SK-N-SH (cell line): Measurements from ENCODE around the gene HYAL1. TPM values are rescaled to one million over a fixed set of nuclear protein-coding genes. Genes with fewer than 3 reads are reported as not detected.

Source experiments
- CTCF ChIA-PET: fragments of 300-600, 350-600 bp; formaldehyde crosslinking; extraction: SDS; loops from one replicate; lab custom pipeline; 2021; lab: Yijun Ruan, JAX
- POLR2A ChIA-PET: fragments of 350-600 bp; sonication (Branson Sonifier 250); formaldehyde crosslinking; extraction: SDS; loops from one replicate; lab custom pipeline; 2020; ENCODE audit warnings: antibody characterized with exemption, inconsistent platforms; lab: Yijun Ruan, JAX
- DNase-seq: peaks from one replicate; pipeline ENCODE4 v3.0.0; 2012
- H2AFZ ChIP-seq: fragments of 200-600 bp; sonication (generic); 2 replicates; pipeline ENCODE4 v1.8.1; 2016; ENCODE audit warnings: antibody characterized with exemption, mild to moderate bottlenecking, low read depth
- H3F3A ChIP-seq: fragments of 200-600 bp; sonication (generic); replicated peaks from 2 replicates; pipeline ENCODE3; 2016; ENCODE audit warnings: antibody characterized with exemption, mild to moderate bottlenecking; ENCODE audit not compliant: insufficient read depth
- H3K27ac ChIP-seq, 2 experiments: fragments of 200-500 bp in 1 of 2; fragments of 200-600 bp in 1 of 2; sonication (Bioruptor generic) in 1 of 2; sonication (generic), shearing (Covaris generic) in 1 of 2; 2 replicates each; pipeline versions ENCODE4 v1.5.1 to v1.6.1; 2014 to 2016; ENCODE audit warnings: low read depth in 2 of 2, inconsistent platforms in 1 of 2, low read length in 1 of 2, mild to moderate bottlenecking in 1 of 2, mixed read lengths in 1 of 2
- H3K27me3 ChIP-seq: fragments of 200-600 bp; sonication (generic), shearing (Covaris generic); 2 replicates; pipeline ENCODE4 v1.6.1; 2016; ENCODE audit warnings: mixed run types; ENCODE audit not compliant: insufficient read depth
- H3K36me3 ChIP-seq, 2 experiments: fragments of 200-500 bp in 1 of 2; fragments of 200-600 bp in 1 of 2; sonication (Bioruptor generic) in 1 of 2; sonication (generic) in 1 of 2; replicated peaks in 1 of 2; 2 replicates each; pipeline versions ENCODE3 to v1.5.1; 2014 to 2016; ENCODE audit warnings: low read length in 1 of 2, mild to moderate bottlenecking in 1 of 2; ENCODE audit not compliant: insufficient read depth in 2 of 2, control insufficient read depth in 1 of 2
- H3K4me1 ChIP-seq, 2 experiments: fragments of 200-500 bp in 1 of 2; fragments of 200-600 bp in 1 of 2; sonication (Bioruptor generic) in 1 of 2; sonication (generic), shearing (Covaris generic) in 1 of 2; 2 replicates each; pipeline versions ENCODE4 v1.5.1 to v1.6.1; 2014 to 2016; ENCODE audit warnings: low read depth in 1 of 2, low read length in 1 of 2, mixed run types in 1 of 2; ENCODE audit not compliant: insufficient read depth in 2 of 2, control insufficient read depth in 1 of 2
- H3K4me2 ChIP-seq: fragments of 200-600 bp; sonication (generic), shearing (Covaris generic); 2 replicates; pipeline ENCODE4 v1.6.1; 2017; ENCODE audit warnings: mixed run types
- H3K4me3 ChIP-seq, 2 experiments: fragments of 200-500 bp in 1 of 2; fragments of 200-600 bp in 1 of 2; sonication (Bioruptor generic) in 1 of 2; sonication (generic), shearing (Covaris generic) in 1 of 2; 2 replicates each; pipeline versions ENCODE4 v1.5.1 to v1.8.1; 2014 to 2016; ENCODE audit warnings: low read depth in 2 of 2, inconsistent platforms in 1 of 2, low read length in 1 of 2, mild to moderate bottlenecking in 1 of 2, mixed read lengths in 1 of 2, moderate library complexity in 1 of 2
- H3K79me2 ChIP-seq: fragments of 200-600 bp; sonication (generic); 2 replicates; pipeline ENCODE4 v1.8.1; 2017; ENCODE audit warnings: mild to moderate bottlenecking; ENCODE audit not compliant: insufficient read depth
- H3K9ac ChIP-seq: fragments of 200-600 bp; sonication (generic); 2 replicates; pipeline ENCODE4 v1.6.1; 2017; ENCODE audit warnings: mixed run types
- H3K9me2 ChIP-seq: fragments of 200-600 bp; sonication (generic); 2 replicates; pipeline ENCODE4 v1.6.1; 2017; ENCODE audit warnings: mixed run types
- H3K9me3 ChIP-seq: fragments of 200-600 bp; sonication (generic); 2 replicates; pipeline ENCODE4 v1.6.1; 2017; ENCODE audit warnings: mixed run types, mild to moderate bottlenecking, moderate library complexity
- H4K20me1 ChIP-seq: fragments of 200-600 bp; sonication (generic); 2 replicates; pipeline ENCODE4 v1.6.1; 2017; ENCODE audit warnings: mild to moderate bottlenecking, mixed run types; ENCODE audit not compliant: insufficient read depth
- CHD2 ChIP-seq: fragments of 150-350 bp; IDR thresholded peaks from 2 replicates; pipeline ENCODE4 v1.6.1; 2018; ENCODE audit warnings: low read length; ENCODE audit not compliant: partially characterized antibody
- EZH2phosphoT487 ChIP-seq: fragments of 200-600 bp; sonication (generic); IDR thresholded peaks from 2 replicates; pipeline ENCODE4 v1.6.1; 2017; ENCODE audit warnings: low read depth, mixed run types, mild to moderate bottlenecking, antibody characterized with exemption, moderate library complexity, borderline replicate concordance
- FOSL2 ChIP-seq: IDR thresholded peaks from 2 replicates; pipeline ENCODE4 v1.4.0; 2012; ENCODE audit warnings: low read depth, mild to moderate bottlenecking, moderate library complexity, borderline replicate concordance
- FOXJ3 ChIP-seq: sonication (generic); formaldehyde crosslinking; IDR thresholded peaks from 2 replicates; pipeline ENCODE4 v1.5.1; 2020; ENCODE audit warnings: mild to moderate bottlenecking, missing genetic modification reagents
- GABPA ChIP-seq: IDR thresholded peaks from 2 replicates; pipeline ENCODE4 v1.4.0; 2012; ENCODE audit warnings: low read depth, mild to moderate bottlenecking
- GATA2 ChIP-seq: sonication (generic); formaldehyde crosslinking; IDR thresholded peaks from 2 replicates; pipeline ENCODE4 v1.5.0; 2020; ENCODE audit warnings: mild to moderate bottlenecking, missing genetic modification reagents
- IRF3 ChIP-seq: fragments of 150-350 bp; IDR thresholded peaks from 2 replicates; pipeline ENCODE4 v1.6.1; 2016; ENCODE audit warnings: mild to moderate bottlenecking, low read depth, low read length
- JUND ChIP-seq: IDR thresholded peaks from 2 replicates; pipeline ENCODE4 v1.4.0; 2012
- MXI1 ChIP-seq: IDR thresholded peaks from 2 replicates; pipeline ENCODE4 v1.6.1; 2012; ENCODE audit warnings: mild to moderate bottlenecking, low read depth, low read length, improper control_type of control experiment
- NRF1 ChIP-seq: IDR thresholded peaks from 2 replicates; pipeline ENCODE4 v1.6.1; 2012; ENCODE audit warnings: low read depth, mild to moderate bottlenecking, low read length
- RCOR1 ChIP-seq: fragments of 150-350 bp; IDR thresholded peaks from 2 replicates; pipeline ENCODE4 v1.6.1; 2017; ENCODE audit warnings: antibody characterized with exemption, low read length
- RFX5 ChIP-seq: IDR thresholded peaks from 2 replicates; pipeline ENCODE4 v1.6.1; 2012; ENCODE audit warnings: mild to moderate bottlenecking, improper control_type of control experiment, low read length
- SIN3A ChIP-seq: IDR thresholded peaks from 2 replicates; pipeline ENCODE4 v1.6.1; 2012; ENCODE audit warnings: low read depth, mild to moderate bottlenecking, low read length, moderate library complexity, borderline replicate concordance
- SMC3 ChIP-seq: IDR thresholded peaks from 2 replicates; pipeline ENCODE4 v1.6.1; 2012; ENCODE audit warnings: low read depth, low read length, improper control_type of control experiment
- TAF1 ChIP-seq: IDR thresholded peaks from 2 replicates; pipeline ENCODE4 v1.6.1; 2012; ENCODE audit warnings: low read depth, mild to moderate bottlenecking, low read length, moderate library complexity, borderline replicate concordance
- TCF12 ChIP-seq: IDR thresholded peaks from 2 replicates; pipeline ENCODE4 v1.4.0; 2012
- TEAD4 ChIP-seq: IDR thresholded peaks from 2 replicates; pipeline ENCODE4 v1.4.0; 2012; ENCODE audit warnings: mild to moderate bottlenecking, borderline replicate concordance; ENCODE audit not compliant: insufficient read depth
- USF1 ChIP-seq: IDR thresholded peaks from 2 replicates; pipeline ENCODE4 v1.4.0; 2012; ENCODE audit warnings: low read depth, borderline replicate concordance
- USF2 ChIP-seq: fragments of 150-350 bp; IDR thresholded peaks from 2 replicates; pipeline ENCODE4 v1.6.1; 2017; ENCODE audit warnings: antibody characterized with exemption, low read length, low read depth, borderline replicate concordance
- WGBS: methylation state at CpG from one replicate; pipeline ENCODE4 v1.1.6; 2017; ENCODE audit warnings: low lambda C conversion rate; 5-methylcytosine and 5-hydroxymethylcytosine counted together
- polyA plus RNA-seq, 3 experiments: library from polyadenylated mRNA; depleted of rRNA; stranded (reverse); fragments of >200 nt; gene quantifications; 2 replicates each; pipeline ENCODE4 v1.2.3, GENCODE V29; 2012

Gene HYAL1
- polyA plus RNA-seq, 1 of the 3 experiments (the other 2 are of a cell fraction) = 0.30 TPM

GRCh38 chr3:50334339-50335075 is 31.1 kb upstream of the HYAL1 start:
- ChIA-PET POLR2A (interaction anchor here (1.7 kb wide), 1 partner anchor 13 kb away, joined by 3 read pairs; the partner anchor contains the start of gene HYAL2), CTCF (interaction anchor here (1.4 to 6.8 kb wide), 3 partner anchors 12 to 281 kb away, joined by 3 to 60 read pairs (median 40); partner anchors contain the start of genes CYB561D2, HYAL2 and NPRL2)
- H3K9ac ChIP-seq = peak overlapping the region; percentile 13; the same call in 1 of the 2 replicates
- H3K4me1 ChIP-seq = peaks cover 10 to 33% of the 10 kb centered on the region in 2 experiments
- peaks cover 10 to 27% of the 10 kb centered on the region in 2 experiments for H3K36me3 ChIP-seq
- H3K9me2 ChIP-seq = no peaks in the 10 kb centered on the region
- DNase-seq = no peak
- H3K79me2 ChIP-seq = peaks cover 76% of the 10 kb centered on the region
- H3K27me3 ChIP-seq = no peaks in the 10 kb centered on the region
- H3K9me3 ChIP-seq = no peaks in the 10 kb centered on the region
- peaks cover 10% of the 10 kb centered on the region; the same call in 1 of the 2 replicates for H4K20me1 ChIP-seq
- H3K4me2 ChIP-seq = peak overlapping the region; percentile 61
- WGBS = 79% methylated on average over 5 of the region's 5 CpGs
- H3K4me3 ChIP-seq = peak overlapping the region in 1 of 2 experiments; percentile 24; a peak in 1 of 4 replicates
- peaks cover 19% of the 10 kb centered on the region for H3F3A ChIP-seq
- TF ChIP-seq USF2 = no peak
- no peak for TF ChIP-seq RCOR1
- no peak for TF ChIP-seq TAF1
- no peak for TF ChIP-seq FOSL2
- no peak for TF ChIP-seq GATA2 (CRISPR knock-in tag)
- TF ChIP-seq JUND = no peak
- no peak for TF ChIP-seq TCF12
- no peak for TF ChIP-seq USF1
- TF ChIP-seq TEAD4 = no peak
- TF ChIP-seq SIN3A = no peak
- no peak for TF ChIP-seq IRF3
- H2AFZ ChIP-seq = no peak overlapping the region
- H3K27ac ChIP-seq = peak overlapping the region in 1 of 2 experiments; percentile 11; a peak in 1 of 4 replicates

- no peaks in the 10 kb centered on the region for H3K9me3 ChIP-seq
- H3F3A ChIP-seq = peaks cover 25% of the 10 kb centered on the region
- H3K9ac ChIP-seq = peak overlapping the region; percentile 13; the same call in 1 of the 2 replicates
- 96% methylated on average over 10 of the region's 12 CpGs for WGBS
- peaks cover 10 to 27% of the 10 kb centered on the region in 2 experiments for H3K36me3 ChIP-seq
- DNase-seq = no peak
- H3K27me3 ChIP-seq = no peaks in the 10 kb centered on the region
- H4K20me1 ChIP-seq = peaks cover 10% of the 10 kb centered on the region; the same call in 1 of the 2 replicates
- POLR2A ChIA-PET = interaction anchor here (1.7 kb wide), 1 partner anchor 12 kb away, joined by 3 read pairs; the partner anchor contains the start of gene HYAL2
- no peak overlapping the region for H3K27ac ChIP-seq
- H3K4me2 ChIP-seq = peak overlapping the region; percentile 61
- H3K9me2 ChIP-seq = no peaks in the 10 kb centered on the region
- H3K4me1 ChIP-seq = peaks cover 10 to 32% of the 10 kb centered on the region in 2 experiments
- H3K79me2 ChIP-seq = peaks cover 76% of the 10 kb centered on the region
- CTCF ChIA-PET = interaction anchor here (5.8 to 6.8 kb wide), 2 partner anchors 12 to 15 kb away, joined by 40 to 60 read pairs; partner anchors contain the start of genes CYB561D2, HYAL2 and NPRL2
- H2AFZ ChIP-seq = no peak overlapping the region
- no peak overlapping the region for H3K4me3 ChIP-seq
- TF ChIP-seq JUND = no peak
- no peak for TF ChIP-seq EZH2phosphoT487
- TF ChIP-seq RFX5 = no peak
- no peak for TF ChIP-seq MXI1
- TF ChIP-seq GATA2 (CRISPR knock-in tag) = no peak
- no peak for TF ChIP-seq NRF1
- TF ChIP-seq USF1 = no peak
- TF ChIP-seq FOXJ3 (CRISPR knock-in tag) = no peak
- TF ChIP-seq GABPA = no peak
- no peak for TF ChIP-seq CHD2
- no peak for TF ChIP-seq SMC3
Observed at GRCh38 chr3:50333744-50334328, 30.5 kb upstream of the HYAL1 start.
